Hippocampal formation (tissue), 2 donors: ENCODE measurements around the gene PLXDC2.

Experiments
- DNase-seq, 2 donors: peaks; one replicate each; lab custom pipeline; 2025; lab: John Stamatoyannopoulos, UW

PLXDC2 gene

DNA sequence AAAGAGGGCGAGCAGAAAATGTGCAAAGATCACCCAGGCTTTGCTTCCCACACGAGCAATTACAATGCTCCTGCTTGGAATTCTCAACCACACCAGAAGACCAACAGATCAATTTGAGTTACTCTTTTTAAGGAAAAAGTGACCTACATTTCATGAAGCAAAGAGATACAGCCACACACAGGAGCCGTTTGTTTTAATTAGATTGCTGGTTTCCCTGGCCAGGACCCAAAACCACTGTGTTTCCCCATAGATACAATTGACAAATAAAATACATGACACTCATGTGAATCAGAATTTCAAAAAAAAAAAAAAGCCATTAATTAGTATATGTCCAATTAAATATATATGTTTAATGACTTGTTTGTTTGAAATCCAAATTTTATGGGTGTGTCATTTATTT, 458.3 kb downstream of the PLXDC2 start:
- no peak for DNase-seq

GRCh38 chr10:20276127-20276979, 460.1 kb downstream of the PLXDC2 start:
- no peak for DNase-seq

DNA sequence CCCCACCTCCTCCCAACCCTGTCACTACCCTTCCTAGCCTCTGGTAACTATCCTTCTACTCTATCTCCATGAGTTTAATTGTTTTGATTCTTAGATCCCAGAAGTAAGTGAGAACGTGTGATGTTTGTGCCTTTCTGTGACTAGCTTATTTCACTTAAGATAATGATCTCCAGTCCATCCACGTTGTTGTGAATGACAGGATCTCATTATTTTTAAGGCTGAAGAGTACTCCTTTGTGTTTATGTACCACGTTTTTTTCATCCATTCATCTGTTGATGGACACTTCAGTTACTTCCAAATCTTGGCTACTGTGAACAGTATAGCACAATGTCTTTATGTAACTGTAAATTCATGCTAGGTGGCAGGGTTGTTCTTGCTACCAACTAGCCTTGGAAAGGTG, 461.6 kb downstream of the PLXDC2 start:
- no peak for DNase-seq

GRCh38 chr10:20281579-20281978, 465.3 kb downstream of the PLXDC2 start:
- no peak for DNase-seq

DNA sequence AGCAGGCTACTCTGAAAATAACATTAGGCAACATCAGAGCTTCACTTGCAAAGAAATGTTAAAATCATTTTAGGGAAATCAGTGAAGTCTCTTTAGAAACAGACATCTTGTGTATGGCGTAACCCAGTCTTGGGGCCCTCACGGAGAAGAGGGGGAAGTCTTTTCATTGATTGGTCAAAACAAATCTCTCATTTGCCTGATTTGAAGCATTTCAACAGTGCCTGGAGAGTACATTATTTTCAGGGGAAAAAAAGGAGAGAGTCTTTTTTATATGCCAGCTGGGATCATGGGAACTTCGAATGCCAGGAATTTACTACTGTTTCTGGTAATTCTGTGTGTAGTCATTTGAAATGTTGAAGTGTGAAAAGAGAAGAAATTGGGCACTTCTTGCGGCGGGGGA, 471.4 kb downstream of the PLXDC2 start:
- DNase-seq, result peak in 1 of 2 donors; percentile 68

GRCh38 chr10:20288060-20288459, 471.8 kb downstream of the PLXDC2 start:
- DNase-seq, result peak; percentile 42 to 74

GRCh38 chr10:20289070-20289828, 473.0 kb downstream of the PLXDC2 start:
- DNase-seq, result no peak

GRCh38 chr10:20298417-20298816, 482.2 kb downstream of the PLXDC2 start:
- DNase-seq, result no peak

- DNase-seq, result no peak
Measured at GRCh38 chr10:20299034-20299736, 483.0 kb downstream of the PLXDC2 start.

- no peak for DNase-seq
Measured at GRCh38 chr10:20300735-20301134, 484.5 kb downstream of the PLXDC2 start.

GRCh38 chr10:20302033-20302432, 485.8 kb downstream of the PLXDC2 start:
- DNase-seq, result no peak

- no peak for DNase-seq
Measured at GRCh38 chr10:20303453-20304152, 487.4 kb downstream of the PLXDC2 start.

GRCh38 chr10:20313665-20314064, 497.4 kb downstream of the PLXDC2 start:
- no peak for DNase-seq

DNA sequence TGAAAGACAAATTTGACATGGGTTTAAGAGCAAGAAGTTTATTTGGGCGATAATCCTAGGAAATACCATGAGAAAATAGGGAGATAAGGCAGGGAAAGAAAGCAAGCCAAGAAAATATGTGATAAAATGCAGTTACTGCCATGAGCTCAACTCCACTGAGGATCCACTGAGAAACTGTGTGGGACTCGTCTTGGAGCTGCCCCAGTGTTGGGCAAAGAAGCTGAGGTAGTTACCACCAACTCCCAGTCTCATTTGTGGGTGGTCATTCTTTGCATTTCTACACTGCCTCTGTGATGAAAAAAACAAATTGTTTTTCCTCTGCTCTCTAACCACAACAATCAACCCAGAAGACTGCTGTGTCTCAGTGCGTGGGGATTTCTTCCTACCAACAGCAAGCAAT, 498.2 kb downstream of the PLXDC2 start:
- no peak for DNase-seq

- no peak for DNase-seq
Measured at GRCh38 chr10:20327954-20328353, 511.7 kb downstream of the PLXDC2 start.

GRCh38 chr10:20330246-20330645, 514.0 kb downstream of the PLXDC2 start:
- no peak for DNase-seq

DNA sequence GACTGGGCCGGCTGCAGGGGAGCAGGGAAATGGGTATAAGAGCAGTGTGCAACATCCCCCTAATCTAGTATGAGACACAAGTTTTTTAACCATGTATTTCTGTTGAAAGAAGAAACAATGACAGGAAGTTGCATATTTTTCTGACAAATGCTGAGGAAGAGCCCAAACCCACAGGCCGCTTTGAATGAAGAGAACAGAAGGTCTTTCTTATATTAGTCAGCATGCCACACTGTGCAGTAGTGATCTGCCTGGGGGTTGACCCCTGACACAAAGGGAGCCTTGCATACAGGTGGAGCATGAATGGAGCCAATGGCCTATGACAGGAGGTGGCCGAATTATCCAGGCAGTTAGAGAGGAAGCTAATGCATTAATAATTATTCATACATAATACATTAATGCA, 518.3 kb downstream of the PLXDC2 start:
- no peak for DNase-seq
